Cerebellar nuclear complex (tissue), 1 donor: ENCODE measurements around the gene KIF26B.

ENCODE experiments used
- DNase-seq, 2 experiments: peaks; one replicate each; lab custom pipeline; 2025; lab: John Stamatoyannopoulos, UW

The KIF26B gene

DNA sequence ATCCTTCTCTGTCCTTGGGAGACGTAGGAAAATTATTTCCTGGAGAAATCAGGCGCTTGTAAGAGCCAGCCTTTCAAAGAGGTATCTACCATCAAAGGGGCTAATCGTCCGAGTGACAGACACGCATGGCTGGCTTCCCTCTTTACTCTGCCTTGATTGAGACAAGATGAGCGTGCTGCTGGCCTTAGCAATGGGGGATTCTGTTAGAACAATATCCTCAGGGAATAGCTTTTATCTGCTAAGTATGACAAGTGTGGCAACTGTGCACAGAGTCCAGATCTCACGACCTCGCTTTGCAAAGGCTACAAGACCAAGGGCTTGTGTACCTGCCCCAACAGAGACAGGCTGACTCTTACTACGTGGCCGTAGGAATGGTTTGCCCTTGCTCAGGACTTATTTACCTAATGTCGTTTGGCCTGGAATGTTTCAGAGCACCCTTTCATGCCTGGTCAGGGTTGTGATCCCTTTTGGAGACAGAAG, 417.1 kb downstream of the KIF26B start:
- no peak for DNase-seq

DNA sequence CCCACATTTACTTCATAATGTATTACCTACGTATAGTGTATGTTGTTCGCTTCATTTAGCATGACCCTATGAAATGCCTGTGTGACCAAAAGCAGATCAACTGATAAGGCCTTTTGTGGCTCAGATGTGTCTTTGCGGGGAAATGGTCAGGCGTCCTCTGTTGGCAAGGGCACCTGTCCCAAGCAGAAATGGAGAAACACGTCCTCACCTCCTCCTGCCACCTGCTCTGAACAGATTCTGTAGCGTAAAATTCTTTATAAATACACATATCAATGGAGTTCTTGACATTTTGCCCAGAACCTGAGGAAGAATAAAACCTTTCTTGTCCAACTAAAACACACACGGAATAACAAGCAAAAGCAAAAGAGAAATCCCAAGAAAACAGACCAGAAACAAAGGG, 417.9 kb downstream of the KIF26B start:
- DNase-seq: no peak

DNA sequence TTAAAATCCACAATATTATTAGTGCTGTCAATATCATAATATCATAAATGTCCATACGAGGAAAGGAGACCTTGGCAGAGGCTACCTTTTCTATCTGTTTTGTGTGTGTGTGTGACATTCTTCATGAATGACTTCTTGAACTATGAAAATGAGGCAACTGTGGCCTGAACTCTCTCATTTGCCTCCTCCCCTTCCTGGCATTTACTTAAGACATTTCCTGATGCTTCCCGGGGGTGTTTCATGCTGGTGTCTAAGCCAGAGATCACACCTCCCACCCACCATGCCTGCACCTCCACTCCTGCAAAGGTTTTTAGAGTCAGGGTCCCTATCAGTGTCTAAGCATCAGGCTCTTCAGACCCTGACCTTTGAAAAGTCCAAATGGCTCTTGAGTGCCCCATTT, 420.9 kb downstream of the KIF26B start:
- no peak for DNase-seq

DNA sequence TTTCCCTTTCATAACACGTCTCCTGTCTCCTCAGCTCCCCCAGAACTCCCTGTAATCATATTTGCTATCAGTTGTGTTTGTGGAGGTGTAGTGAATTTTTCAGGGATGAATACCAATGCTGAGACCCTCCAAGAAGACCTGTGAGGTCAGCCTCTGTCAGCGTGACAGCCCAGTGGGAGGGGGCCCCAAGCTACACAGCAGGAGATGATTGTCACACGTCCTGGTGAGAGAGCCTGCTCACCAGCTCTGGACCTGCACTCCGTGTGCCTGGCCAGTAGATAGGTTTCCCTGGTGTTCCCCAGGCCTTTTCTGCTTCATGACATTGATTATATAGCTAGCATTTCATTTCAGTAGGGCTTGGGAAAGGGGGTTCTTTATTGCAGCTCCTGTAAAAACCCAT, 421.5 kb downstream of the KIF26B start:
- DNase-seq: no peak

DNA sequence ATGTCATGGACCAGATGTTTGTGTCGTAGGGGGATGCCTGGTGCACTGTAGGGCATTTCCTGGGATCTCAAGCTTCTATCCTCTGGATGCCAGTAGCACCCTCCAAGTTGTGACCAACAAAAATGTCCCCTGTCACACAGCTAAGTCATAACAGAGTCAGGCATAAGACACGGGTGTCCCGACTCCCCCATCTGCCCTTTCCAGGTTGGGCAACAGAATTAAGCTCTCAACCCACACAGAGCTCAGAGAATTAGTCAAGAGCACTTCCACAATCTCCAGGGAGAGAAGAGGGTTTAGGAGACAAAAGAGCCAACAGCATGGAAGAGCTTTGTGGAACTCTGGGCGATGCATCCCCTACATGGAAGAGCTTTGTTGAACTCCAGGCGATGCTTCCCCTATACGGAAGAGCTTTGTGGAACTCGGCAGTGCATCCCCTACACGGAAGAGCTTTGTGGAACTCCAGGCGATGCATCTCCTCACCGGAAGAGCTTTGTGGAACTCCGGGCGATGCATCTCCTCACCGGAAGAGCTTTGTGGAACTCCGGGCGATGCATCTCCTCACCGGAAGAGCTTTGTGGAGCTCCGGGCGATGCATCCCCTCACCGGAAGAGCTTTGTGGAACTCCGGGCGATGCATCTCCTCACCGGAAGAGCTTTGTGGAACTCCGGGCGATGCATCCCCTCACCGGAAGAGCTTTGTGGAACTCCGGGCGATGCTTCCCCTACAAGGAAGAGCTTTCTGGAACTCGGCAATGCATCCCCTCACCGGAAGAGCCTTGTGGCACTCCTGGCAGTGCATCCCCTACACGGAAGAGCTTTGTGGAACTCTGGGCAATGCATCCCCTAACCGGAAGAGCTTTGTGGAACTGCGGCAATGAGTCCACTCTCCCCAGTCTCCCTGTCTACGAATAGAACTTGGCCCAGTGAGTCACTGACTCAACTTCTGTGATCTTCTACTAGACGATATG, 422.7 kb downstream of the KIF26B start:
- DNase-seq: no peak

DNA sequence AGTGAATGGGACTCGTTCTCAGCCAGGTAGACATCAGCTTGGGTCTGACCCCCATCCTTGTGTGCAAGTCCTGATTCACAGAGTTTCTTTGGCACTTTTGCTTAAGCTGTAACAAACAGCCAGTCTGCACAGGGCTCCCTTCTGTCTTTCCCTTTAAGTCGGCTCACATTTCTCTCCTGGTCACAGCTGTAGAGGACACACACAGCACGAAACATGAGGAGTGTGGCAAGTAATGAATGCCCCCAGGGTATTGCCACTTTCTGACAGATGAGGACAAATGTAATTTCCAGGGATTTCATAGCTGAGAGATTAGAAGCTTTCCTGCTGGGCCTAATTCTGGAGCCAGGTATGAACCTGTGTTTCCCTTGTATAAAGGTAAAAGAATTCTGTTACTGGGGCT, 423.5 kb downstream of the KIF26B start:
- no peak for DNase-seq

DNA sequence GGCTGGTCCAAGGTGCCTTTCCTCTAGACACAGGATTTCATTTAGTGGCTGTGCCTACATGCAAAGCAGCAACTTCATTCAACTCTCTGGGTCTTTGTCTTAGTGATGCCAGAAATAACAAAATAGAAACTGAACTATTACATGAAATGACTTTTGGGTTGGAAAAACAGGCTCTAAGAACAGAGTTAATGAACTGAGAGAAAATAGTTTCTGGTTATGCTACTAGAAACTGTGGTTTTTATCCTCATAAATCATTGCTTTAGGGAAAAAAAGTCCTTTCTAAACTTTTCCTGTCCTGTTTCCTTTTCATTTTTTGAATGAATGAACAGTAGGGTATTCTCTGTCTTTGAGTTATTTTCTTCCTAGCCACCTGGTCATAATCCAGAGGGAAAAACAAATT, 424.0 kb downstream of the KIF26B start:
- DNase-seq: no peak

DNA sequence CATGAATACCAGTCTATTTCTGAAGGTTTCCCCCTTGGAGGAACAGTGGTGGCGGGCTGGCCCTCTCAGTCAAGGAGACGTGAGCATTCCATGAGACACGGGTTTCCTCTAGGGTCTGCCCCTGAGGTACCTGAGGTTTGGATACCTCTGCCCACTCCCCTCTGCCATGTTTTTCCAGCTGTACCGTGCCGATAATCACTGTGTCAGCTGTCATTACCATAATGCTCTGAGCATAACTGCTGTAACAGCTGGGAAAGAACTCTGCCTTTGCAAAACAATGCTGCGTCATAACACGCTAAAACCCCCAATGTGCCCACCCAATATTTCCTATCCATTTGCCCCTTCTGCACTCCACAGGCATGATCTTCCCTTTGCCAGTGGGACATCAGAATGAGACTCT, 425.1 kb downstream of the KIF26B start:
- DNase-seq: no peak

DNA sequence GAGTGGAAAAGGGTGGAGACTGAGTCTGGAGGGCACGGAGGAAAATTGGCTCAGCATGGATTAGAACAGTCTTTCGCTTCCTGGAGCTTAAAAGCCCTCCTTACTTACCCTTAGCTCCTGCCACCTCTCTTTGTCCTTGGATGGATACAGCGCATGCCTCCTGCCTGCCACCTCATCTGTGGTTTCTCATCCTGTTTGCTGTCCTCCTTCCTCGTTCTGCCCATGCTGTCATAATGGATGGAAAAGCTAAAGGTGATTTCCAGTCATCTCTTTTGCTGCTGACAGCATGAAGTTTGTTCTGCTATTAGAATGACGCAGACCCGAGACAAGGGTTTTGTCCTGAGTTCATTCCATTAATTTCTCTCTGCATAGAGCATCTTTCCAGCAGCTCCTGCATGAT, 425.9 kb downstream of the KIF26B start:
- DNase-seq: no peak

DNA sequence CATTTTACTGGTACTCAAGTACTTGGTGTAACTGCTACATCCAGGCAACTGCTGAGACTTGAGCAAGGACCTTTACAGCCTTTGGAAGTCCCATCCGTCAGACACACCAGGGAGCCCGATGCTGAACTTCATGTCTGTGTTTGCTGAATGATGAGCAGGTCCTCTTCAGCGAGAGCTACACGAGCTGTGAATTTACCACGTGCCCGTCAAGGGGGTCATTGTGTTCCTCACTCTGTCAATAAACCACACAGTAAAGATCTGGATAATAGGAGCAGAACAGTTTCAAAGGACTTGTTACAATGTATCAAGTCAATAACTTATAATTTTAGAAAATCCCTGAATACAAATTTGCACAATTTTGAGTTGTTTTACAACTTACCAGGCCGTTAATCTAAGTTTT, 427.2 kb downstream of the KIF26B start:
- no peak for DNase-seq

DNA sequence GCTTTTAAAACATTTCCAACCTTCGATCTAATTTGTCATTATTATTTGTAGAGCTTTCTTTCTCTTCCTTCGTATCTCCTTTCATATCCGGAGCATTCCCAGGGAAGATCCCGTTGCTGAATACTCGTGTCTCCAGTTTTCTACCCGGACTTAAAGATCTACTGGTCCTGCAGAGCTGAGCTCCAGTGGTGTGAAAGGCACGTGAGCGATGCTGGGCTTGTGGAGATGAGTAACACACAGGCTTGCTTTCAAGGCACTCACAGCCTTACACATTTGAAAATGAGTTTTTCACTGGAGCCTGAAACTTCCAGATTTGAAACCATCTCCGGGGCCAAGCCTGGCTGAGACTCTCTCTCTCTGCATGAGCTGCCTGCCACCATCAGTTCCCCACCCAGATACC, 428.3 kb downstream of the KIF26B start:
- no peak for DNase-seq

DNA sequence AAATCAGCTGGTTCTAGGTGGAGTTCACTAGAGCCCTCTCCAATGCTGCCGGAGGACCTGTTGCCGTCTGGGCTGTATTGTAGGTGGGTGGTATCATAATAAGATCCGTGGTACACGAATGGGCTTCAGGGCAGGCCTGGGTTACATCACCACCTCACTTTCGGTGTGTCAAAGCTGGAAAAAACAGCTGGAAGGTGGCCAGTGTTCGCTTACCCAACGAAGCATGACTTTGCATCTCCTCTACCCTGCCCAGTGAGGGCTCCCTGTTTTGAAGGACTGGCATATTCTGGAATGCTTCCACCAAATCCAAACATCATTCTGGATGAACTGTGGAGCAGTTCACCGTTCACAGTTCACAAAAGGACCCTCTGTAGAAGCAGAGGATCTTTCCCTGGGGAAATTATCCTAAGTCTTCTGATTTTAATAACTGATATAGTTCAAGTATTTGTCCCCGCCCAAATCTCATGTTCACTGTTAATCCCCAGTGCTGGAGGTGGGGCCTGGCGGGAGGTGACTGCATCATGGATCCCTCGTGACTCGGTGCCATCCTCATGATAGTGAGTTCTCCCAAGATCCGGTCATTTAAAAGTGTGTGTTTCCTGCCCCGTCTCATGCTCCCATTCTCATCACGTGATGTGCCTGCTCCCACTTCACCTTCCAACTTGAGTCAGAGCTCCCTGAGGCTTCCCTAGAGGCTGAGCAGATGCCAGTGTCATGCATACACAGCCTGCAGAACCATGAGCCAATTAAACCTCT, 429.0 kb downstream of the KIF26B start:
- no peak for DNase-seq

DNA sequence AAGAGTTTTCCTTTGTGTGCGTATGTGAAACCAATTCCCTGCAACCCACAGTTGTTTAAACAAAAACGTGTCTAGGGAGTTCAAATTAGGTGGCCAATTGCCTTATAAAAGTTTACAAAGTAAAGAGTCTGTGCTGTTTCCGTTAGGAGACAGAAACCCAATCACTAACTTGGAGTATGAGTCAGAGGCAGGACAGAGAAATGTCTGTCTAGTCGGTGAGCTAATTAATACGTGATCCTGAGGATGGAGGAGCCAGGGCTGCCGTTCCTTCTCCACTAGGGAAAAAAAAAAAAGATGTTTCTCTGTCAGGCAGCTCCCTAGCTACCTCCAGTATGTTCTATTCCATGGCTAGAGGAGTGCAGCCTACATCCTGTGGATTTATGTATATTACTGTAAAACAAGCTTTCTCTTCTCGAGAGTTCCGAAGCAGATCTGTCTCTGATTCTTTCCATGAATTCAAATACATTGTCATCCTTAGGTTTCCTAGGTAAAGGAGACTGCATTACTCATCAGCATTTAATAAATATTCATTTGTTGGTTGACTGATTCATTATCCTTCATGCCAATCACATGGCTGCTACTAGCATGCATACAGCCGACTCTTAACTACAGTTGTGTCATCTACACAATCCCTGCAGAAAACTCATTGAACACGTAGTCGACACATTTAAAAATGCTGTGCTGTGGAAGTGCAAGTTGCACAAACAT, 430.6 kb downstream of the KIF26B start:
- no peak for DNase-seq

DNA sequence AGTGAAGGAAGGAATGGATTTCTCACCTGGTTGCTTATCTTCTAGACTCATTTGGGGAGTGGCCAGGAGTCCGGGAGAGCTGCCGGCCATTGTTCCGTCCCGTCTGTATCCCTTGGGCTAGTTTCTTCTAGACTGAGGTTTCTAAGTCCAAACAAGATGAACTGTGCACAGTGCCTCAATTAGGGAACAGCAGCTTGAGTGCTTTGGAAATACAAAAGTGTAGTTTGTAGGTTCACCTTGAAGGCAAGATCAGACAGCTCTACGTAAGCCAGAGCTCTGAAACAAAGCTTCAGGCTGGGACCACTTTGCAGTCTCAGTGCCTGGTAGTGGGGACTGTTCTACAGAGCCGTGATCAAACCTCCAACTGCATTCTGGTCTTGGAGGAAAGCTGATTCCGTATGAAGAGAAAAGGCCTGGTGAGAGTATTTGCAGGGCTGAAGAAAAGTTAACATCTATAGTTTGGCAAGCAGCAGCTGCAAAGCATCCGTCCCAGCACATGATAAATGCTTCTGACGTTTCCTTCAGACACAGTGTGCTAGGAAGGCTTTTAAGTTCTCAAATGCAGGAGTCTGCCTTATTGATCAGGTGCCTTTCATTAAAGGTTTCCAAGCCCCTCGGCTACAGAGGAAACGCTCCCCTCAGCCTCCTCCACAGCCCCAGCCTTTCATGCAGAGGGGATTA, 432.8 kb downstream of the KIF26B start:
- DNase-seq: no peak

DNA sequence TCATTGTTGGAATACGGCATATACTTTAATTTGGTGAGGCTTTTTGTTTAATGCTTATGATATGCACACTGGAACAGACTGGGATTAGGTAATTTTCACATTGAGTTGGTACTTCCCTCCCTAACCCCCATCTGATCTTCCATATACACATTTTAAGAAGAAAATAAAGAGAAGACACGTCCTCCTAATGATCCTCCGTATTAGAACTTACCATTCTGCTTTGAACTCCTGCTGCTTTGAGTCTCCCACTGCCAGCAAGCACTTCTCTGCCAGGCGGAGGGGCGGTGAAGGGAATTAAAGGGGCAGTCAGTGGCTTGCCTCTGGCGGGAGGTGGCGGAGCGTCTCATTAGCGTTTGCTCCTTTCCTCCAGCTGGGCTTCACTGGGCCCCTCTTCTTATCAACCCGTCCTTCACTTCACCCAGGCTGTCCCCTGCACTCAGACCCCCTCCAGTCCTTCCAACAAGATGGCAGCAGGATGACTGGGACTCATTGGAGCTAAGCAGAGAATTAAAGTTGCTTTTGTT, 433.4 kb downstream of the KIF26B start:
- no peak for DNase-seq

DNA sequence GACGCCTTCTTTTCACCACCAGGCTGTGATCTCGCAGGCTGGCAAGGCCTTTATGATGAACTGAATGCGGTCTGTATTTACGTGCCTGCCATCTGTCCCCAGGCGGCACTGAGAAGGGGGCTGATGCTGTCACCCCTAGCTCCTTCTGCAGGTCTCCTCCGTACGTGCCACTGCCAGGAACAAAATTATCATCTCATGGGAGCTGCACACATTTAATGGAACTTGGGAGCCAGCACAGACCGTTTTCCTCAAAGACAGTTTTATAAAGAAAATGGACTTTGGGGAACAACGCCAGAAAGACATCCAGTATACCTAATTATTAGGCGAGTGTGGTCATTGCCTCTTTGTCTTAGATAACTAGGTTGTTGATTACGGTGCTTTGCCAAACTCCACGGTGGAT, 434.5 kb downstream of the KIF26B start:
- no peak for DNase-seq

DNA sequence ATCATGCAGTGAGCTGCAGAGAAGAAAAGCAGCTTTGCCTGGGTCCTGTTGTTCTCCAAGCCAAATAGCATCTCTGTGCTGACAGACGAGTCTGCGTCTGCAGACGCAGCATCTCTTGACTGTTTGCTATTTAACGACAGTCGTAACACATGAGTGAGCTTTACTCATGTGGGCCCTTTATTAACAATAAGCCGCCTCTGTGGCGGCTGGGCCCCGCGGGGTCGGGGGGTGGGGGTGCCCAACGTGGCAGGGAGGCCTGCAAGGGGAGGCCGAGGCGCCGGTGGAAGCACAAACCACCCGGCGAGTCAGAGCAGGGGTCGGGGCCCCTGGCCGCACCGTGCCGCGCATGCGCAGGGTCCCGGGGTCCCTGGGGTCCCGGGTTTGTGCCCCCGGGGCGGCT, 435.1 kb downstream of the KIF26B start:
- no peak for DNase-seq

DNA sequence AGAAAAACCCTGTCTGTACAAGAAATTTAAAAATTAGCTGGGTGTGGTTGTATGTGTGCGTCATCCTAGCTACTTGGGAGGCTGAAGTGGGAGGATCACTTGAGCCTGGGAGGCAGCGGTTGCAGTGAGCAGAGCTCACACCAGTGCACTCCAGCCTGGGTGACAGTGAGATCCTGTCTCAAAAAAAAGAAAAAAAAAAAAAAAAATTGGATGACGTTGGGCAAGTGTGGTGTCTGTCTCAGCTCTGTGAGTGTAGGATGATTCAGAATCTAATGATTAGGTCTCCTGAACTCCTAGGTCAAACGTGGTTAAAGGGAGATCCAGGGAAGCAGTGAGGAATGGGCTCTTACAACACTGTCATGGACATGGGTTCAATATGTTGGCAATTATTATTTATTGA, 435.9 kb downstream of the KIF26B start:
- no peak for DNase-seq

DNA sequence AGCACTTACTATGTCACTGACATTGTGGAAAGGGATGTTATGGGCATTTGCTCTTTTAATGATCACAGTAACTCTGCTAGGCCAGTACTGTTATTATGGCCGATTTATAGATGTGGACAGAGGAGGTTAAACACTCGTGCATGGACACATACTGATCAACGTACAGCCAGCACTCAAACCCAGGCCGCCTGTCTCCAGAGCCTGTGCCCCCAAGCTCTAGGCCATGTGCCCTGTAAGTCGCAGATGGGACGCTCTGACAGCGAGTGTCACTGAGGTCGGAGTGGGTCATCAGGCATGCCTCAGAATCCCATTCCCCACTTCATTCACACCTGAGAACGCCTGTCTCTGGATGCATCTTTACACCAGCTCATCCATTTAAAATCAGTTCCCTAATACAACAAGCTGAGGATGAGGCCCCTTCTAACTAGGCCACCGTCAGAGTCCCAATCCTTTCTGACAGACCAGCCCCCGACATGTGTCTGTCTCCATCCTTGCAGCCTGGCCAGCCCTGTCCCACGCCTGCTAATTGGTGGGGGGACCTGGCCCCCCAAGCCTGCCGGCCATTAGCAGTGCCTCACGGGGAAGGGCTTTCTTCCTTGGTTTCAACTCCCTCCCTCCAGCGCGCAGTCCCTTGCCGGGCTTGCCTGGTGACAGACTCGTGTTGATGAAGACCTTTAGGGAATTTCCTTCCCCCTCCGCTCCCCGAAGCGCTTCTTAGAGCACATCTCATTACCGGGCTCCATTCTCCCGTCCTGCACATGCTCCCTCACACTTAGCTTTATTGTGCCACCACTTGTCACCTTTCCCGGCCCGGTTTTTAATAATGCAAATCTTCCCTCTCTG, 436.8 kb downstream of the KIF26B start:
- DNase-seq: no peak

DNA sequence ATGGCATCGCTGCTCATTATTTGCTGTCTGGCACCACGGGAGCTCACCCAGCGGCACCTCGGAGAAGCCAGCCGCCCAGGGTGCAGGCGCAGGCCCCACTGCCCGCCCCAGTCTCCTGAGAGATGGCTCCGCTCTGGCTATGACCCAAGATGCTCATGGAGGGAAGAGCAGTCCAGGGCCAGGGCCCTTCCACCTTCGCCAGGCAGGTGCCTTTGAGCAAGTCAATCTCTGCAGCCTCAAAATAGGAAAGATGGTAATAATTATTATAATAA, 437.3 kb downstream of the KIF26B start:
- DNase-seq: no peak
